HCT116 (cell line): ENCODE data around the gene TLR4. TPM values are rescaled to one million over a fixed set of nuclear protein-coding genes. Genes with fewer than 3 reads are reported as not detected.

Source experiments
- ATAC-seq: fragments of 200-7000 bp; cut with Tn5 transposase; 2 replicates; pipeline ENCODE4 v1.9.1; 2020; ENCODE audit warnings: mild to moderate bottlenecking, moderate library complexity
- BruUV-seq: library from RNA; stranded (reverse); fragments of 400-500 nt; replicated peaks from 2 replicates; lab custom pipeline; 2021; lab: Mats Ljungman, UMichigan
- CTCF ChIA-PET: fragments of 300-600 bp; sonication (Branson Sonifier 250); formaldehyde crosslinking; loops from one replicate; lab custom pipeline; 2021; ENCODE audit warnings: antibody characterized with exemption; lab: Charles Lee
- POLR2A ChIA-PET: fragments of 300-600, 350-600 bp; sonication (Branson Sonifier 250); formaldehyde crosslinking; loops from one replicate; lab custom pipeline; 2021; ENCODE audit warnings: antibody characterized with exemption; lab: Charles Lee
- RAD21 ChIA-PET, 2 experiments: fragments of 300-600 bp; sonication (Branson Sonifier 250); formaldehyde crosslinking; loops; one replicate each; lab custom pipeline; 2023; ENCODE audit warnings: low total read pairs in 2 of 2; ENCODE audit not compliant: uncharacterized antibody in 2 of 2, unreplicated experiment in 2 of 2, low non-redundant PET in 1 of 2; lab: Charles Lee
- DNase-seq: peaks from one replicate; pipeline ENCODE4 v3.0.0-alpha.2; 2010; ENCODE audit warnings: low read depth, low spot score
- H2AFZ ChIP-seq: fragments of 200-600 bp; shearing (Covaris generic), sonication (generic); 2 replicates; pipeline ENCODE4 v1.6.1; 2017; ENCODE audit warnings: low read depth, mixed run types, mixed read lengths, antibody characterized with exemption, low read length; ENCODE audit not compliant: poor library complexity, severe bottlenecking
- H3K27ac ChIP-seq: 2 replicates; pipeline ENCODE4 v1.5.1; 2012; ENCODE audit warnings: low read depth, low read length
- H3K27me3 ChIP-seq: fragments of 200-600 bp; sonication (generic); 2 replicates; pipeline ENCODE4 v1.6.1; 2016; ENCODE audit warnings: mixed run types, low read length, mixed read lengths; ENCODE audit not compliant: insufficient read depth
- H3K36me3 ChIP-seq, 2 experiments: fragments of 200-500 bp in 1 of 2; fragments of 200-600 bp in 1 of 2; sonication (Bioruptor generic) in 1 of 2; sonication (generic) in 1 of 2; 2 replicates each; pipeline versions ENCODE4 v1.5.1 to v1.6.1; 2014 to 2016; ENCODE audit warnings: low read length in 2 of 2, inconsistent platforms in 1 of 2, mixed read lengths in 1 of 2, mixed run types in 1 of 2; ENCODE audit not compliant: insufficient read depth in 2 of 2, control insufficient read depth in 1 of 2
- H3K4me1 ChIP-seq, 2 experiments: fragments of 200-600 bp in 1 of 2; sonication (generic) in 1 of 2; 2 replicates each; pipeline versions ENCODE4 v1.5.1 to v1.6.1; 2012 to 2017; ENCODE audit warnings: low read length in 2 of 2, inconsistent platforms in 1 of 2, mild to moderate bottlenecking in 1 of 2, mixed read lengths in 1 of 2, mixed run types in 1 of 2, moderate library complexity in 1 of 2; ENCODE audit not compliant: insufficient read depth in 2 of 2, control insufficient read depth in 1 of 2
- H3K4me2 ChIP-seq: fragments of 200-600 bp; sonication (generic); 2 replicates; pipeline ENCODE4 v1.6.1; 2017; ENCODE audit warnings: mixed run types, low read length, mixed read lengths
- H3K4me3 ChIP-seq, 2 experiments: fragments of 200-600 bp in 1 of 2; sonication (generic) in 1 of 2; replicated peaks in 1 of 2; 2 replicates each; pipeline ENCODE4 v1.5.1; 2011 to 2016; ENCODE audit warnings: low read length in 2 of 2, control low read depth in 1 of 2, low read depth in 1 of 2, mild to moderate bottlenecking in 1 of 2, mixed read lengths in 1 of 2, mixed run types in 1 of 2
- H3K79me2 ChIP-seq: fragments of 200-600 bp; sonication (generic); 2 replicates; pipeline ENCODE4 v1.6.1; 2017; ENCODE audit warnings: mild to moderate bottlenecking, mixed run types, low read length, moderate library complexity, mixed read lengths; ENCODE audit not compliant: insufficient read depth
- H3K9ac ChIP-seq: fragments of 200-600 bp; sonication (generic); 2 replicates; pipeline ENCODE4 v1.6.1; 2016; ENCODE audit warnings: low read length, mixed read lengths
- H3K9me2 ChIP-seq: fragments of 200-600 bp; sonication (generic), shearing (Covaris generic); 2 replicates; pipeline ENCODE4 v1.6.1; 2017; ENCODE audit warnings: mixed run types, mild to moderate bottlenecking, moderate library complexity; ENCODE audit not compliant: insufficient read depth
- H3K9me3 ChIP-seq, 2 experiments: fragments of 200-500 bp in 1 of 2; fragments of 200-600 bp in 1 of 2; sonication (Bioruptor generic) in 1 of 2; sonication (generic) in 1 of 2; 2 replicates each; pipeline ENCODE4 v1.6.1; 2014 to 2017; ENCODE audit warnings: low read length in 2 of 2, mixed read lengths in 2 of 2, inconsistent platforms in 1 of 2, low read depth in 1 of 2, mild to moderate bottlenecking in 1 of 2, mixed run types in 1 of 2, moderate library complexity in 1 of 2; ENCODE audit not compliant: control insufficient read depth in 1 of 2, insufficient read depth in 1 of 2
- H4K20me1 ChIP-seq: fragments of 200-600 bp; sonication (generic), shearing (Covaris generic); 2 replicates; pipeline ENCODE4 v1.6.1; 2017; ENCODE audit warnings: mixed run types, mild to moderate bottlenecking, moderate library complexity; ENCODE audit not compliant: insufficient read depth
- CBX3 ChIP-seq: IDR thresholded peaks from 2 replicates; pipeline ENCODE4 v1.6.1; 2012; ENCODE audit warnings: low read depth
- CEBPB ChIP-seq: IDR thresholded peaks from 2 replicates; pipeline ENCODE4 v1.6.1; 2012; ENCODE audit warnings: low read depth
- CTCF ChIP-seq, 3 experiments: fragments of 200-600 bp in 1 of 3; sonication (generic) in 1 of 3; IDR thresholded peaks in 2 of 3; conservative IDR thresholded peaks in 1 of 3; 2 replicates each; pipeline ENCODE4 v1.5.1; 2012 to 2017; ENCODE audit warnings: low read depth in 2 of 3, low read length in 2 of 3, antibody characterized with exemption in 1 of 3, borderline replicate concordance in 1 of 3, control low read depth in 1 of 3, mild to moderate bottlenecking in 1 of 3, mixed read lengths in 1 of 3, mixed run types in 1 of 3, moderate library complexity in 1 of 3; ENCODE audit not compliant: insufficient read depth in 1 of 3
- EGR1 ChIP-seq: IDR thresholded peaks from 2 replicates; pipeline ENCODE4 v1.6.1; 2012; ENCODE audit warnings: low read depth
- ELF1 ChIP-seq: IDR thresholded peaks from 2 replicates; pipeline ENCODE4 v1.6.1; 2012; ENCODE audit warnings: low read depth, borderline replicate concordance
- EZH2 ChIP-seq: fragments of 200-600 bp; sonication (generic); IDR thresholded peaks from 2 replicates; pipeline ENCODE4 v1.6.1; 2017; ENCODE audit warnings: antibody characterized with exemption, mixed run types
- EZH2phosphoT487 ChIP-seq: fragments of 200-600 bp; IDR thresholded peaks from 2 replicates; pipeline ENCODE4 v1.6.1; 2018; ENCODE audit warnings: antibody characterized with exemption, borderline replicate concordance
- FOSL1 ChIP-seq: IDR thresholded peaks from 2 replicates; pipeline ENCODE4 v1.6.1; 2012; ENCODE audit warnings: low read depth
- MAX ChIP-seq: IDR thresholded peaks from 2 replicates; pipeline ENCODE4 v1.6.1; 2012
- POLR2A ChIP-seq: IDR thresholded peaks from 2 replicates; pipeline ENCODE4 v1.7.0; 2011; ENCODE audit warnings: borderline replicate concordance; ENCODE audit not compliant: insufficient read depth, insufficient read length; ENCODE audit errors: extremely low read depth
- POLR2AphosphoS5 ChIP-seq: IDR thresholded peaks from 2 replicates; pipeline ENCODE4 v1.6.1; 2011; ENCODE audit warnings: mild to moderate bottlenecking, low read depth, low read length, moderate library complexity
- SIN3A ChIP-seq: IDR thresholded peaks from 2 replicates; pipeline ENCODE4 v1.6.1; 2012; ENCODE audit warnings: low read depth
- SP1 ChIP-seq: IDR thresholded peaks from 2 replicates; pipeline ENCODE4 v1.6.1; 2012; ENCODE audit warnings: low read depth
- SRF ChIP-seq: IDR thresholded peaks from 2 replicates; pipeline ENCODE4 v1.6.1; 2012; ENCODE audit warnings: low read depth
- TCF7L2 ChIP-seq: IDR thresholded peaks from 2 replicates; pipeline ENCODE4 v1.7.0; 2011; ENCODE audit warnings: borderline replicate concordance, inconsistent platforms; ENCODE audit not compliant: insufficient read depth, insufficient read length; ENCODE audit errors: extremely low read depth
- YY1 ChIP-seq: IDR thresholded peaks from 2 replicates; pipeline ENCODE4 v1.6.1; 2011; ENCODE audit warnings: low read length, low read depth, moderate library complexity, mild to moderate bottlenecking; ENCODE audit not compliant: insufficient replicate concordance; ENCODE audit errors: extremely low read depth
- ZFX ChIP-seq: fragments of 450-650 bp; IDR thresholded peaks from 2 replicates; pipeline ENCODE4 v1.6.1; 2017
- ZNF274 ChIP-seq: fragments of 200-500 bp; sonication (Bioruptor generic); IDR thresholded peaks from 2 replicates; pipeline ENCODE4 v1.6.1; 2014; ENCODE audit warnings: mild to moderate bottlenecking, low read depth, low read length, inconsistent platforms
- intact Hi-C: fragments of 100-400 bp; cut with micrococcal nuclease; formaldehyde crosslinking; loops from 2 replicates; pipeline ENCODE4 v1.10.0; 2022
- total RNA-seq: library from RNA; stranded (reverse); gene quantifications from one replicate; pipeline ENCODE4 v1.2.1, GENCODE V29; 2021; ENCODE audit not compliant: unreplicated experiment
- TF ChIP-seq, protein P1 (sequence below): IDR thresholded peaks from 2 replicates; pipeline ENCODE4 v1.6.1; 2012

Gene TLR4
- total RNA-seq, 1 experiment from 2014 or later: 0.10 TPM

DNA sequence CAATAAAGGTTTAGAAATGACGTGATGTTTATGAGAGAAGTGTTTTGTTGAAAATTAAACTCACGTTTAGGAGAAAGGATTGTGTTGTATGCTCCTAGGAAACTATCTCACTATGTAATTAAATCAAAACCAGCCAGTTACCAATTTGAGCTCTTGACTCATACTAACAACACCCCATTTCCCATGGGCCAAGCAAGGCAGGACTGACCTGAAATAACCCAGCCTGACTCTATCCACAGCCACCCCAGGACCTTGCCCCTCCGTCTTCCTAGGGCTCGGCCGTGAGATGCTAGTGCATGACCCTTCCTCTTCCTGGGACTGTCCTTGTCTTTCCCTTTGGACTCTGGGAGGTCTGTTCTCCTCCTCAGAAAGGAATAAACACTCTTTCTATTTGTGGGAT is 16.4 kb downstream of the TLR4 start:
- TF ChIP-seq ZFX (no peak), CBX3 (no peak), ELF1 (no peak)
- Histone ChIP-seq H3K27ac (no peak overlapping the region), H3K4me2 (no peak overlapping the region), H3K79me2 (no peaks in the 10 kb centered on the region), H2AFZ (no peak overlapping the region), H3K27me3 (no peaks in the 10 kb centered on the region), H3K9me3 (peaks cover 3 to 21% of the 10 kb centered on the region in 2 experiments; a peak in 2 of 4 replicates), H3K36me3 (no peaks in the 10 kb centered on the region), H4K20me1 (no peaks in the 10 kb centered on the region), H3K4me3 (no peak overlapping the region), H3K9ac (no peak overlapping the region), H3K4me1 (no peaks in the 10 kb centered on the region), H3K9me2 (no peaks in the 10 kb centered on the region)
- CTCF ChIA-PET: no interaction called here
- intact Hi-C loops: no loop called here
- no peak for DNase-seq
- POLR2A ChIA-PET: no interaction called here
- RAD21 ChIA-PET: no interaction called here
- no peak for ATAC-seq
- no TSS peak for BruUV-seq

DNA sequence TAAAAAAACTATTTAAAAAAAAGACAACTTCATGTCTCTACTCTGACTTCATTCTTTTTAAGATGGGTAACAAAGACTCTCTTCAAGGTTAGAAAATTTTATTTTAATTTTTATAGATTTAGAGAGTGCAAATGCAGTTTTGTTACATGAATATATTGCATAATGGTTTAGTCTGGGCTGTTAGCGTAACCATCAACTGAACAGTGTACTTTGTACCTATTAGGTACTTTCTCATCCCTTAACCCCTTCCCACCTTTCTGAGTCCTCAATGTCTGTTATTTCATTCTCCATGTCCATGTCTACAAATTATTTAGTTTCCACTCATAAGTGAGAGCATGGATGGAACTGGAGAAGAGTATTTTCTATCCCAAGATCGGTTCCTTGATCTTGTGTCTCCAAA is 16.8 kb downstream of the TLR4 start:
- TF ChIP-seq CBX3: no peak
- TF ChIP-seq ZFX: no peak
- TF ChIP-seq SP1: no peak
- TF ChIP-seq YY1: no peak
- TF ChIP-seq POLR2AphosphoS5: no peak
- TF ChIP-seq SRF: no peak
- TF ChIP-seq CTCF (IDR thresholded peaks at IDR 0.05 in 2 of 3, conservative IDR thresholded peaks at IDR 0.05 in 1 of 3; ENCODE audit: borderline replicate concordance in 1 of 3, insufficient read depth in 1 of 3, low read depth in 2 of 3, low read length in 2 of 3): no peak
- TF ChIP-seq SIN3A: no peak
- TF ChIP-seq, protein P1, sequence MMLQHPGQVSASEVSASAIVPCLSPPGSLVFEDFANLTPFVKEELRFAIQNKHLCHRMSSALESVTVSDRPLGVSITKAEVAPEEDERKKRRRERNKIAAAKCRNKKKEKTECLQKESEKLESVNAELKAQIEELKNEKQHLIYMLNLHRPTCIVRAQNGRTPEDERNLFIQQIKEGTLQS: no peak
- no peak for TF ChIP-seq MAX
- no peak for TF ChIP-seq ELF1
- no peak for TF ChIP-seq TCF7L2
- no peak for TF ChIP-seq EGR1
- TF ChIP-seq CEBPB: no peak
- TF ChIP-seq ZNF274: no peak
- no peak for TF ChIP-seq POLR2A
- TF ChIP-seq EZH2phosphoT487: no peak
- no peak for TF ChIP-seq EZH2
- no peak for TF ChIP-seq FOSL1
- Histone ChIP-seq H2AFZ (no peak overlapping the region), H3K27me3 (no peaks in the 10 kb centered on the region), H3K4me1 (no peaks in the 10 kb centered on the region), H4K20me1 (no peaks in the 10 kb centered on the region), H3K79me2 (no peaks in the 10 kb centered on the region), H3K9ac (no peak overlapping the region), H3K36me3 (no peaks in the 10 kb centered on the region), H3K9me2 (no peaks in the 10 kb centered on the region), H3K9me3 (peaks cover 3 to 21% of the 10 kb centered on the region in 2 experiments; a peak in 2 of 4 replicates), H3K4me3 (no peak overlapping the region), H3K27ac (no peak overlapping the region), H3K4me2 (no peak overlapping the region)
- DNase-seq (no peak), ATAC-seq (no peak)
- no TSS peak for BruUV-seq
- intact Hi-C loops: no loop called here
- ChIA-PET POLR2A (no interaction called here), RAD21 (no interaction called here), CTCF (no interaction called here)
